ENCODE data around the gene PAK6. TPM values are rescaled to one million over a fixed set of nuclear protein-coding genes. Genes with fewer than 3 reads are reported as not detected.

PAK6 gene
- total RNA-seq, 2 donors from 2014 or later: 7.7 to 9.1 TPM

GRCh38 chr15:40245666-40246450 lies 7.0 kb downstream of the PAK6 start:
- H3K27me3 ChIP-seq (ENCODE audit: control insufficient read depth, insufficient read depth, low read length, poor library complexity, severe bottlenecking): peaks cover 19% of the 10 kb centered on the region
- DNase-seq: peak; percentile 47
- no peaks in the 10 kb centered on the region for H3K9me3 ChIP-seq (ENCODE audit: control insufficient read depth, low read length)
- Mint-ChIP-seq H3K36me3 (ENCODE audit: low read depth) (no peaks in the 10 kb centered on the region), H3K27ac (no peak overlapping the region), H3K4me3 (no peak overlapping the region), H3K4me1 (no peaks in the 10 kb centered on the region), H3K27me3 (ENCODE audit: insufficient read depth) (peaks cover 18% of the 10 kb centered on the region), H3K9me3 (no peaks in the 10 kb centered on the region)
- H3K4me1 ChIP-seq (ENCODE audit: control insufficient read depth, insufficient read depth, low read length): no peaks in the 10 kb centered on the region
- 84 to 98% methylated on average over 8 to 9 of the region's 9 CpGs for WGBS, 2 experiments (ENCODE audit: insufficient coverage in 1 of 2, insufficient read length in 1 of 2)
- H3K9ac ChIP-seq (ENCODE audit: extremely low read depth, low read length, poor library complexity, severe bottlenecking): no peak overlapping the region
- no peak overlapping the region for H3K4me3 ChIP-seq (ENCODE audit: low read length)
- no peak overlapping the region for H3K27ac ChIP-seq (ENCODE audit: low read depth, low read length)
- no peaks in the 10 kb centered on the region for H3K36me3 ChIP-seq (ENCODE audit: control insufficient read depth, insufficient read depth, low read length)
- no peak for TF ChIP-seq CTCF (conservative IDR thresholded peaks at IDR 0.05)

DNA sequence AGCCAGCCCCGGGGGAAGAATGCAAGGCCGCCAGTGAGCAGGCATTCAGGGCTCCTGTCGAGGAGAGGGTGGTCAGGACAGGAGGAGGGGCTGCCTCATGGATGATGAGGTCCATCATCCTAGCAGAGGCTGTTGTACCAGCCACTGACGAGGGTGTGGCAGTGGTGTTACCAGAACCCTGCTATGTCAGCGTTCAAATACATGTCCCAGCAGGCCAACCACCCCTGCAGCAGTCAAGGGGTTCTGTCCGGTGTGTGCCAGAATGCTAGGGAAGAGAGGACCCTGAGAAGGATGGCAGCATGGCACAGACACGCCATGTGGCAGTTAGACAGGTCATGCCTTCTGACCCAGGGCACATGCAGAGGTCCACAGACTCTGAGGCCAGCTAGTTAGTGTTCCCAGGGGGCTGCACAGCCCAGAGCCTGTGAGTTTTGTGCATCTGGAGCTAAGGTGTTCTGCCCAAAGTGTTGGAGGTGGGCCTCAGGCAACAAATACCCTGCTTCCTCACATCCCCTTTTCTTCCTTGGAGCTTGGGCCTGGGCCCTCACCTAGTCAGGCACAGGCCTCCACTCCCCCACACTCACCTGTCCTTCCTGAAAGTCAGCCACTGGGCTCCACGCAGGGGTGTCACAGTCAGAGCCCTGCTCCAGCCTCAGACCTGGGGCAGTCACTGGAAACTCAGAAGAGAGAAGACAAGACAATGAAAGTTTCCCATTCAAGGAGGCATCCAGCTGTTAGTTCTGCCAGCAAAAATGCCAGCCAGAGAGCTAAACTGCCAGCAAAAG lies 7.8 kb downstream of the PAK6 start:
- Histone ChIP-seq H3K4me1 (ENCODE audit: control insufficient read depth, insufficient read depth, low read length) (no peaks in the 10 kb centered on the region), H3K27me3 (ENCODE audit: control insufficient read depth, insufficient read depth, low read length, poor library complexity, severe bottlenecking) (peaks cover 28% of the 10 kb centered on the region), H3K36me3 (ENCODE audit: control insufficient read depth, insufficient read depth, low read length) (no peaks in the 10 kb centered on the region), H3K4me3 (ENCODE audit: low read length) (no peak overlapping the region), H3K27ac (ENCODE audit: low read depth, low read length) (no peak overlapping the region), H3K9me3 (ENCODE audit: control insufficient read depth, low read length) (no peaks in the 10 kb centered on the region), H3K9ac (ENCODE audit: extremely low read depth, low read length, poor library complexity, severe bottlenecking) (no peak overlapping the region)
- WGBS, 2 experiments (ENCODE audit: insufficient coverage in 1 of 2, insufficient read length in 1 of 2): 86 to 90% methylated on average over 7 to 8 of the region's 8 CpGs
- Mint-ChIP-seq H3K4me1 (no peaks in the 10 kb centered on the region), H3K4me3 (no peak overlapping the region), H3K36me3 (ENCODE audit: low read depth) (no peaks in the 10 kb centered on the region), H3K27me3 (ENCODE audit: insufficient read depth) (peaks cover 25% of the 10 kb centered on the region), H3K27ac (no peak overlapping the region), H3K9me3 (no peaks in the 10 kb centered on the region)
- TF ChIP-seq CTCF (conservative IDR thresholded peaks at IDR 0.05): no peak
- DNase-seq: peak; percentile 34

DNA sequence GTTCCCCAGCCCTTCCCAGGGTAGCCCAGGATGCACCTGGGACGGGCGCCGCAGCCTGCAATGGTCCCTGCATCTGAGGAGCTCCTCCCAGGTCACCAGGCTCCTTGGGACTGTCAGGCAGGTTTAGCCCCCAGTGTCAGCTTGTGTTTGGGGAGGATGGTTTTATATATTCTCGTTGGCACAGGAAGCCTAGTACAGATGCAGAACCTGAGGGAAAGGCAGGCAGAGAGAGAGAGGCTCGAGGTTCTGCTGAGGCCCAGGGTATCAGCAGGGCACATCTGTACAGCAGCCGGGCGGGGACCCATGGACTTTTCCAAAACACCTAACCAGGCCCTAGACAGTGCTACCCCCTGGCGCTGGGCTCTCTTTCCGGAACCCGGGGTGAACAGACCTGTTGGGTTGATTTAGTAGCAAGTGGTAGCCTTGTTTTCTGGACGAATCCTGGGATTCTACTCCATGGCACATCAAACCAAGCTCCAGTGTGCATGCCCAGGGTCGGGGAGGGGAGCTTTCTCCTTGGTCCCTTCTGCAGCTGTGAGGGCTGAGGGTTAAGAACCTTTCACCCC lies 8.6 kb downstream of the PAK6 start:
- H3K27me3 ChIP-seq (ENCODE audit: control insufficient read depth, insufficient read depth, low read length, poor library complexity, severe bottlenecking): peaks cover 36% of the 10 kb centered on the region
- Mint-ChIP-seq H3K27ac (no peak overlapping the region), H3K27me3 (ENCODE audit: insufficient read depth) (peaks cover 32% of the 10 kb centered on the region), H3K4me3 (no peak overlapping the region), H3K9me3 (no peaks in the 10 kb centered on the region), H3K4me1 (no peaks in the 10 kb centered on the region), H3K36me3 (ENCODE audit: low read depth) (no peaks in the 10 kb centered on the region)
- H3K4me3 ChIP-seq (ENCODE audit: low read length): no peak overlapping the region
- WGBS, 2 experiments (ENCODE audit: insufficient coverage in 1 of 2, insufficient read length in 1 of 2): 88 to 100% methylated on average over 4 to 12 of the region's 12 CpGs
- no peaks in the 10 kb centered on the region for H3K36me3 ChIP-seq (ENCODE audit: control insufficient read depth, insufficient read depth, low read length)
- H3K9me3 ChIP-seq (ENCODE audit: control insufficient read depth, low read length): no peaks in the 10 kb centered on the region
- no peak overlapping the region for H3K27ac ChIP-seq (ENCODE audit: low read depth, low read length)
- no peak overlapping the region for H3K9ac ChIP-seq (ENCODE audit: extremely low read depth, low read length, poor library complexity, severe bottlenecking)
- H3K4me1 ChIP-seq (ENCODE audit: control insufficient read depth, insufficient read depth, low read length): no peaks in the 10 kb centered on the region
- no peak for TF ChIP-seq CTCF (conservative IDR thresholded peaks at IDR 0.05)
- DNase-seq: peak; percentile 38
